Activated CD8-positive, alpha-beta memory T cell treated with anti-CD3 and anti-CD28 coated beads for 1 hour (primary cell): Measurements from ENCODE around the gene GOSR2.
A peak's percentile ranks its signal among the peaks of the same experiment; 100 is the strongest.

Source experiments
- DNase-seq, 2 donors: peaks; one replicate each; pipeline ENCODE4 v3.0.0-alpha.2; 2020; ENCODE audit warnings: low read depth in 1 of 2; ENCODE audit errors: extremely low read depth in 1 of 2

The GOSR2 gene

DNA sequence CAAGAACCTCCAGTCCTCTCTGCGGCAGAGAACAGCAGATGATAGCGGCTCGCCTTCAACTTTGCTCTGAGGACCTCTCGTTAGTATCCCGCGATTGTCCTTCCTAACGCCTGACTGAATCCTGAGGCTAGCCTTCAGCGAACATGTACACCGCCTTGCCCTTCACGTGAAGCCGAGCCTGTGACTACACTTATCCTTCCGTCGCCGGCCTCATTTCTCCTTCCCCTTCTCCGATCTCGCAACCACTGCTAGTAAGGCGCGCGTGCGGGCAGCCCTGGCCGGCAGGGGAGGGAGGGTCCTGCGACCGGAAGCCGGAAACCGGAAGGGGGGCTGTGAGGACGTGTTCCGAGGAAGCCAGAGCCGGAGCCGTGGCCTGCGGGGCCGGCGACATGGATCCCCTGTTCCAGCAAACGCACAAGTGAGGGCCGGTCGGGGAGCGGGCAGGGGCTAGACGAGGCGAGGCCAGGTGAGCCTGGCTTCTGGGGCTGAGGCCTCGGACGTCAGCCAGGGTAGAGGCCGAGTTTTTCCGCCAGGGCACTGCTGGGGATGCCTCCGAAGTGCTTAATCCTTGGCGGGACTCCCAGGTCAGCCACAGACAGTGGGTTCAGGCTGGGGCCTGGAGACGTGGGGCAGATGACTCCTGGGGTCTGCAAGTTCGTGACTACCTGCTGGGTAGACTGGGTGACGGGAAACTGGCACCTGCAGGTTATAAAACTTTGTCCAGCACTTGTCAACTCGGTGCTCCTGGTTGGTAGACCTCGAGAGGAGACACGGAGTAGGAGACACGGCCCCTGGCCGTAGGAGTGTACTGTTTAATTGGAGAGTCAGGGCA, at the start of gene GOSR2:
Gene GOSR2, plus strand, starts transcription at position 357 of the 832 bp plus-strand sequence. Its CDS starts 33 bp downstream, at position 390.
- peak; percentile 61 to 81 for DNase-seq

DNA sequence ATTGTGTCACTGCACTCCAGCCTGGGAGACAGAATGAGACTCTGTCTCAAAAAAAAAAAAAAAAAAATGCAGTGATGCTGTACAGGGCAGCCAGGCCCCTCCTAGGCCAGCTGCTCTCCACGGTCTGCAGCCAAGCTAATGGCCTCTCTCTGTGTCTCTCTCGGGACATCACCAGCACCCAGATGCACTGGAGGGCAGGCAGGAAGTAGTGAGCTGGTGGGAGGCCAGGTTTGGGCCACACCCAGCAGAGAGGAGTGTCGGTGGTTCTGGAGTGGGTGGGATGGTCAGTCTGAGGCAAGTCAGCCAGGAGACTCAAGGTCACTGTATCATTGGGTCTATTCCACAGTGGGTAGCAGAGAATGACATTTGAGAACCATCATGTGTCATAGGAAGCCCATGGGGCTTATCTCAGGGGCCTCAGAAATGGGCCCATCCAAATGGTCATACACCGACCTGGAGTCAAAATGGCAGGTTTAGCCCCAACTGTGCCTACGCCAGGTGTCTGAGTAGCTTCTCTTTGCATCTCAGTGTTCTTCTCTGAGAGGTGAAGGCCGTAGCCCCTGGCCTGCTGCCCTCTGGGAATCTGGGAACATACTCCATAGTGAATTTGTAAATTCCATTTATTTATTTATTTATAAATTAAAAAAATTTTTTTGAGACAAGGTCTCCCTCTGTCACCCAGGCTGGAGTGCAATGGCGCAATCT, 48.9 kb upstream of the GOSR2 start:
- DNase-seq, result no peak

DNA sequence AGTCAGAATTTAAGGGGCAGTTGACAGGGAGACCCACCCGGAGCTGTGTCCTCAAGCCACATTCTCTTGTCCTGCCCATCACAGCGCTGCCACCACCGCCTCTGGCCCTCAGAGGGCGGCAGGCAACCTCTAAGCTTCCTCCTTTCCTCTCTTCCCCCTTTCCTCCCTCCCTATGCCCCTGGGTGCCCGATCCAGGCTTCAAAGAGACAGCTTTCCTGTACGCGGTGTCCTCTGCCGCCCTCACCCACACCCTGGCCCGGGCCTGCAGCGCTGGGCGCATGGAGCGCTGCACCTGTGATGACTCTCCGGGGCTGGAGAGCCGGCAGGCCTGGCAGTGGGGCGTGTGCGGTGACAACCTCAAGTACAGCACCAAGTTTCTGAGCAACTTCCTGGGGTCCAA, 48.1 kb upstream of the GOSR2 start:
- no peak for DNase-seq

DNA sequence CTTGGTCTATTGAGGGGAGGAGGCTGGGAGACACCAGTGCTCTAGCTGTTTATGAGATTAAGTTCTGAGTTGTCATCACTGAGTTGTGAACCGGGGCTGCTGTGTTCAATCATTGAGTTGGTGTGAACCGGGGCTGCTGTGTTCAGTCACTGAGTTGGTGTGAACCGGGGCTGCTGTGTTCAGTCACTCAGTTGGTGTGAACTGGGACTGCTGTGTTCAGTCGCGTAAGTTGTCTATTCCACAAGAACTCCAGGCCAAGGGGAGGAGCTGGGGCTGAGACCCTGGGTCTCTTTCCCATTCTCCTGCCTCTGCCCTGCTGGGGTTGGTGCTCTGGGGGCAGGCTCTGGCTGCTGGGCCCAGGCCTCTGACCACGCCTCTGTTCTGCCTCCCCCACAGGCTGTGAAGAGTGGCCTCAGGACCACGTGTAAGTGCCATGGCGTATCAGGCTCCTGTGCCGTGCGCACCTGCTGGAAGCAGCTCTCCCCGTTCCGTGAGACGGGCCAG, 47.1 kb upstream of the GOSR2 start:
- no peak for DNase-seq

DNA sequence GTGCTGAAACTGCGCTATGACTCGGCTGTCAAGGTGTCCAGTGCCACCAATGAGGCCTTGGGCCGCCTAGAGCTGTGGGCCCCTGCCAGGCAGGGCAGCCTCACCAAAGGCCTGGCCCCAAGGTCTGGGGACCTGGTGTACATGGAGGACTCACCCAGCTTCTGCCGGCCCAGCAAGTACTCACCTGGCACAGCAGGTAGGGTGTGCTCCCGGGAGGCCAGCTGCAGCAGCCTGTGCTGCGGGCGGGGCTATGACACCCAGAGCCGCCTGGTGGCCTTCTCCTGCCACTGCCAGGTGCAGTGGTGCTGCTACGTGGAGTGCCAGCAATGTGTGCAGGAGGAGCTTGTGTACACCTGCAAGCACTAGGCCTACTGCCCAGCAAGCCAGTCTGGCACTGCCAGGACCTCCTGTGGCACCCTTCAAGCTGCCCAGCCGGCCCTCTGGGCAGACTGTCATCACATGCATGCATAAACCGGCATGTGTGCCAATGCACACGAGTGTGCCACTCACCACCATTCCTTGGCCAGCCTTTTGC, 46.5 kb upstream of the GOSR2 start:
- no peak for DNase-seq

DNA sequence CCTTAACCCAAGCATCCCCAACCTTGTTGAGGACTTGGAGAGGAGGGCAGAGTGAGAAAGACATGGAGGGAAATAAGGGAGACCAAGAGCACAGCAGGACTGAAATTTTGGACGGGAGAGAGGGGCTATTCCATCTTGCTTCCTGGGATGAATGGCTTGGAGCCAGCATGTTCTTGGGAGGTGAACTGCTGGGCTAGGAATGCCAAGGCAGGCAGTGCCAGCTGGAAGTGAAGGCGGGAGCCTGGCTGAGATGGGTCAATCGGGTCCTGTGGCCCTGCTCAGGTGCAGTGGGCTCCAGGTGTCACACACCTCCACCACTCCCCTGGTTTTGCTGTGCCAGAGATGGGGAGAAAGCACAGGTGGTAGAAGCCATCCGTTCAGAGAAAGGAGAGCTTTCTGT, 46.0 kb upstream of the GOSR2 start:
- no peak for DNase-seq

DNA sequence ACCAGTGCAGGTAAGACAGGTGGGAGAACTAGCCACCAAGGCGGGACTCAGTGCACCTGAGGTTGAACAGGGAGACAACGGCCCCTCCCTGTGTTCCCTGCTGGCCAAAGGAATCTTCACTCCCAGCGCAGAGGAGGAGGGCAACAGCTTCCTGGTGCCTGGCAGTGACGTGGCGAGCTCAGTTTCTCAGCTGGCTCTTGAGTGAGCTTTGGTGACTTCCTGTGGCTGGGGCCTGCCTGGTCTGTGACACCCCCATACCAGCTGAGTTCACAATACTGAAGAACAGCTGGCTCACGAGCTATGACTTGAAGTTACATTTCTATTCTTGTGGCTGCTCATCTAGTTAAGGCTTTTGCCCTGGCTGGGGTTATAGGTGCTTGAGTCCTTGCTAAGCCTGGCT, 45.5 kb upstream of the GOSR2 start:
- DNase-seq, result no peak

DNA sequence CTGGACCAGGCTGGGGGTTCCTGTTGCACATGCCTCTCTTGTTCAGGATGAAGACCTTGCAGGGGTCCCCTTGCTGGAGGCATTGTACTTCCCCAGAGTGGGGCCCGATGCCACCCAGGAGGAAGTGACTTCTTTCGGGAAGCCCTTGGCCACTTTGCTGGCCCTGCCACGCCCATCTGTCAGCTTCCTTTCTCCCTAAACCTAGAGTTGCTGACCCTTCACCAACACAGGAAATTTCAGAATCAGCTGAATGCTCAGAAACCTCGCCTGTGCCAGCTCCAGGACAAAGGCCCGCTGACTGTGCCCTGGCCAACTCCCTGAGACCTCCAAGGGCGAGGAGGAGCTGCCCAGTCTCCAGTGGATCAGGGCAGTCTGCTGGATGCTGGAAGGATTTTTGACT, 44.9 kb upstream of the GOSR2 start:
- DNase-seq, result no peak

DNA sequence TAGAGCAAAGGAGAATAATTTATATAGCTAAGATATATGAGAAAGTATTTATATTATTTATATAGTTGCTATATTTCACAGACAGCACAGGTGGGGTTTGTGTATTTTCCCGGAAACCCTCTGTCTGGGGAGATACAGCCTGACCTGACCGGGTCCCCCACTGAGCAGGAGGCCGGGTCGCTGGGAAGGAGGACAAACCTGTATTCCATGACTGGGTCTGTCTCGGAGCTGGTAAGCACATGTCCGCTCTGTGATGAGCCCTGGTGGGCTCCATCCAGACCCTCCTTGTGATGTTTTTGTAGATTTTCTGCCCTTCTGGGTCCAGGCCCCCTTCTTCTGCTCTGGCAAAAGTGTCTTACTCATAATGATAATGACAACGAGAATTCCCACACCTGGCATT, 43.9 kb upstream of the GOSR2 start:
- DNase-seq, result no peak

DNA sequence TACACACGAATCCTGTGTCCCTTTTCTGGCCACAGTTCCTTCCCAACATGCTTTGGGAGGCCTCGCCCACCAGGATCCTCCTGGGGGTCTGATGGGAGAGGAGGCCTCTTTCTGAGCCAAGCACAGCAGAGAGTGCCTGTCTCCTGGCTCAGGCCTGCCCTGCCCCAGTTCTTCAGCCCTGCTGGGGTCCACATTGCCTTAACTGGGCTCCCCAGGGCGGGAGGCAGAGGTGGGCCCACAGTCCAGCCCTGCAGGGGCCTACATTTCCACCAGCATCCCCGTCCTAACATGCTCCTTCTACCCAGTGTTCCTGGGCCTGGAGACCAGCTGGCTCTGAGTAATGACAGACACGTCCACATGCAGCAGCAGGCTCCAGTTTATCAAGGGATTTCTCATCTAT, 41.9 kb upstream of the GOSR2 start:
- no peak for DNase-seq

DNA sequence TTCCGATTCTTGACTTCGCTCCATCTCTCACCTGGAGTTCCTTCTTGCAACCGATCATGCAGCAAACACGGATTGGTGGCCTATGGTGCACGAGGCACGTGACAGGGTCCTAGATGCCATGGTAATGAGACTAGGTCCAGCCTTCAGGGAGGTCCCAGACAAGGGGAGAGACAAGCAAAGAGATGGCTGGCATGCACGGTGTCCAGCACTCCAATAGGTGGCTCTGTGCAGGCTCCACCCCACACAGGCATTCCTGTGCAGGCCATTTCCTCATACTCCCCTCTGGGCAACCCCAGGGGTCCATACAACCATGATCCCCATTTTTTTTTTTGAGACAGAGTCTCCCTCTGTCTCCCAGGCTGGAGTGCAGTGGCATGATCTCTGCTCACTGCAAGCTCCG, 40.3 kb upstream of the GOSR2 start:
- no peak for DNase-seq

DNA sequence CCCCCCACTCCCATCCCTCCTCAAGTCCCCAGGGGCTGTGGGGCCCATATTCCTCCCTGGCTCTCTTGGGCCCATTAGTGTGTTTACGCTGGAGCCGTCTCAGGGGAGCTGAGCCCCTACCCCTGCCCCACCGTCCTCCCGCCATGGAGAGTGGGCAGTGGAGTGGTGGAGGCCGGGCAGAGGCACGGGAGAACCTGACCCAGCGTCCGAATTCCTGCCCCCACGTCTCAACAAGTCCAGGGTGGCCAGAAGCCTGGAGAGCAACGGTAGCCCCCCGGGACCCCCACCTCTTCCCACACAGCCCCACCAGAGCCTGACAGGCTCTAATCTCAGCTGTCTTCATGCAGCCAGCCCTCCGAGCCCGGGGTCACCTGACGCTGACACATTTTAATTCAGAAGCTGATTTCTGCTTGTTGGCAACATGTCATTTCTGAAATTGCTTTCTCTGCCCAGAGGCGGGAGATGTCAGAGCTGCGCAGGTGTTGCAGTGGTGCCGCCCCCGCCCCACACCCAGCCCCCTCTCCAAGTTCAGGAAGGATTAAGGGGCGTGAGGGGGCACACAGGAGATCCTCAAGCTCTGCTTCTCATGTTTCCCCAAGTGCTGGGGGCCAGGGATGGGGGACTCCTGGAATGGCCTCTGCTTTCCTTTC, 39.0 kb upstream of the GOSR2 start:
- DNase-seq, result no peak

DNA sequence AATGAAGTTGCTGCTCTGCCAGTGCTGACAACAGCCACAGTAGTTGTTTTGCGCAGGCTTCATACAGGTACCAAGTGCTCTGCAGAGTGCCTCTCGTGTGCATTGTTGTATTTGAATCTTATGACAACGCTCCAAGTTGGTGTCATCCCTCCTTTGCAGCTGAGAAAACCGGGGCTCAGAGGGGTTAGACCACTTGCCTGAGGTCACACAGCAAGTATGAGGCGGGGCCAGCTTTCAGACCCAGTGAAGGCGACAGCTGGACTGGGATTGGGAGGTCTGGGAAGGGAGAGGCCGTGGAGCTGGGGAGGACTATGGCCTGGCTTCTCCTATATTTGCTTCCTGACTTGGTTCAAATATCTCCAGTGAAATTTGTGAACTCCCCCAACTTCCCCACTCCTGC, 38.4 kb upstream of the GOSR2 start:
- no peak for DNase-seq

DNA sequence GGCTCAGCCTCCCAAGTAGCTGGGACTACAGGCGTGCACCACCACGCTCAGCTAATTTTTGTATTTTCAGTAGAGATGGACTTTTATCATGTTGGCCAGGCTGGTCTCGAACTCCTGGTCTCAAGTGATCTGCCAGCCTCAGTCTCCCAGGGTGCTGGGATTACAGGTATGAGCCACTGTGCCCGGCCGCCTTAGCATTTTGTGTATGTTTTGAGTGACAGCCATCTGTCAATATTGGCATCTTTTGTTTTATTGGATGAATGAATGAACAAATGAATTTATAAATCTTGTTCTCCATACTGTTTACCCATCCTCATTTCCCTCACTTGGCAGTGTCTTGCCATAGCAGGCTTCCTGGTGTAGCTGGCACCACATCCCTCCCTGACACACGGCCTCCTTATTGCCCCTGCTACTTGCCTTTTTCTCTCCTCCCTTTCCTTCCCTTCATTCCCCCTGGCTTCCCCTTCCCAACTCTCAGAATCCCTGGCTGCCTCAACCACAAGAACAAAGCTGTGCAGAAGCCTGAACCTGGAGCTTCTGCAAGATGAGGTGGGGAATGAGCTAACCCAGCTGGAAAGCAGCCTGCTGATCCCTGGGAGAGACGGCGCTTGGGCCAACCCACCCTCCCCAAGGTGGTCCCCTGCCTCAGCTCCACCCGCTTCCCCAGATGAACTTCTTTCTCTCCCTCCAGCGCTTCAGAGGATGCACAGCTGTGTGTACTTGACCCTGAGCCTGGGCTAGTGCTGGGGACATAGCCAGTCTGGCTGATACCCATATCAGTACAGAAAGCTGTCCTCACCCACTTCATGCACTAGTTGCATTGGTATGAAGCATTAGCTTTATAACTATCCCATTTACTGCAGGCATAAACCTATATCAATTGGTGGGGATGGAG, 37.3 kb upstream of the GOSR2 start:
- DNase-seq, result no peak

DNA sequence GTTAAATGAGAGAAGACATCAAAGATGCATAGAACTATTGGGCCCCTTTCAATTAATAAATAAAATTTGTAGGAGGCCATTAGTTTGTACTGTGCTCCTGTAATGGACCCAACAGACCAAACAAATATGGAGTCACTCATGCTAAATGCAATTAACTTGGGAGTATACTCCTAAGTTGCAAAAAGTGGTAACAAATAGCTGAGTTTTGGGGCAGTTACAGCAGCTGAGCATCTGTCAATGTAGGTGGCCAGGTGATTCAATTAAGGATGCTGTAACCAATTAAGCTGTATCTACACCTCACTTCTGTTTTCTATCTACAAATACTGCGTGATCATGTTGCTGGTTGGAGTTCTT, 36.7 kb upstream of the GOSR2 start:
- no peak for DNase-seq

DNA sequence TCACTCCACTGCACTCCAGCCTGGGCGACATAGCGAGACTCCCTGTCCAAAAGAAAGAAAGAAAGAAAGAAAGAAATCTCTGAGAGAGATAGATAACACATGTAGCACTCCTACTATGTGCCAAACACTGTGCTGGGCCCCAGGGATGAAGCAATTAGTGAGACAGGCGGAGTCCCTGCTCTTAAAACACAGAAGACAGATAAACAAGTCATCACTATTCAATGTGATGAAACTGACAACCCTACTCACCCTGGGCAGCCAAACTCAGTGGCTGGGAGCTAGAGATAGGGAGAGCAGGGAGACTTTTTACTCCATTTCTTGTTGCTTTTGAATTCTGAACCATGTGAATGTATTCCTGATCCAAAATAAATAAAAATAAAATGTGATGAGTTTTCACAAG, 35.2 kb upstream of the GOSR2 start:
- no peak for DNase-seq

DNA sequence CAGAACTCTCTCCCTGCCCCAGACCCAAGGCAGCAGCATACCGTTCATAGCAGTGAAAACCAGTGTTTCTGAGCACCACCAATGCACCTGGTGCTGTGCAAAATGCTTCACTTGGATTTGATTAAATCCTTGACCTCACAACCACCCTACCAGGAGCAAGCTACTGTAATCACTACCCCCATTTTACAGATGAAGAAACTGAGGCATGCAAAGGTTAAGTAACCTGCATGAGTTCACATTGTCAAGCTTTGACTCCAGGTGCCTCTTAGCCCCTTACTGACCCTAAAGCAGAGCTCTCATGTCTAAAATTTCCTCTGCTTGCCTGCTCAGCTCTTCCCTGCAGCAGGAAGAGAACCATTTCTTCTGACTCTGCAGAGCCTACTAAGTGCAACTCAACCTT, 34.2 kb upstream of the GOSR2 start:
- no peak for DNase-seq

DNA sequence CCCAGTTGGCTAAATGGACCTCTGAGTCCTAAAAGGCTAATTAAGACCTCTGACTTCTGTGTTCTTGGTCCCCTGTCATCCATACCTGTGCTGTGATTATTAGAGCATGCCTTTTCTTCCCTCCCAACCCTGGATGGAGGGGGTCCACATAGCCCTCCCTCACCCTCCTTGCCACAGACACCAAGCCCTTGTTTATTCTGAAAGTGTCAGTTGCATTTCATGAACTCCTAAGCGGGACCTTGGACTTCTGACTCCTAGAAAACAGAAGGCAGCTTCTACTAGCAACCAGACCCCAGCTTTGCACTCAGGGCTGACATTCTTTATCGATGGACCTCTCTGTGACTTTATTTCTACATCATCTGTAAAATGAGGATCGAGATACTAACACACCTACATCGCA, 33.4 kb upstream of the GOSR2 start:
- no peak for DNase-seq

DNA sequence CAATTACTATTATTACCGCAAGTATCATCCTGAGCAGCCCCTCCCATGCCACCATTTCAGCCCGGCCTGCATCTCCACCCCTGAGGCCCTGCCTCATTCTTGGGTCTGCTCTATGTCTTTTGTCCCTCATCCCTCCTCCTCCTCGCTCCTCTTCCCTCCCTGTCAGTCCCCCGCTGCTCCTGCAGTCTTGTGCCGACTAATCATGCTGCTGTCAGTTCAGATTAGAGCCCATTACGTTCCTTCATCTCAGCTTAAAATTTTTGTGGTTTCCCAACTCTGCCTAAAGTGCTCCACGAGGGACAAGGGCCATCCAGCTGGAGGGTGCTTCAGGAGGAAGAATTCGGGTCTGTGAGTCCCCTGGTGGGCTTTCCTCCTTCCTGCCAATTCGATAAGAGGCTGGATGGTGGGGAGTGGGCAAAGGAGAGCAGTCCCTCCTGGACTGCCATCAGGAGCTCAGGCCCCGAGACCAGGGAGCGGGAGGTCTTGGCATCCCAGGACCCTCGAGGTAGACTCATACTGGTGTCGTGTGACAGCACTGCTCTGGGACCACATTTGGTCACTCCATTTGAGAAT, 32.9 kb upstream of the GOSR2 start:
- no peak for DNase-seq

DNA sequence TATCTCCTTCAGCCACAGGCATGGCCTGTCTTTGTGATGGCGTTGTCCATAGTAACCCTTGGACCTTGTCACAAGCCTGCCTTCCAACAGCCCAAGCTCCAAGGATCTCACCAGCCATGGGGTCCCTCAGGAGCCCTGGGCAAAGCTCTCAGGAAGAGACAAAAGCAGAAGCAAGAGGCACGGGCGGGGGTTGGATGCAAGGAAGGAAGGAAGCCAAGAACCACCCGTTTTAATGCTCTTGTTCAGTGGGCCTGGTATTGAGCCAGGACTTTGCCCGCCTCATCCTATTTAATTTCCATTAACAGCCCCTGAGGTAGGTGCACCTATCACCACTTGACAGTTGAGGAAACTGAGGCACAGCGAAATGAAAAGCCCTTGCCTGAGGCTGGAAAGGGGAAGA, 32.3 kb upstream of the GOSR2 start:
- DNase-seq, result no peak
